ENCODE results near the gene LPP. TPM values are rescaled to one million over a fixed set of nuclear protein-coding genes. Genes with fewer than 3 reads are reported as not detected.

Gene LPP
- total and polyA plus RNA-seq, 2 donors from 2014 or later, result 6.7 to 233 TPM

DNA sequence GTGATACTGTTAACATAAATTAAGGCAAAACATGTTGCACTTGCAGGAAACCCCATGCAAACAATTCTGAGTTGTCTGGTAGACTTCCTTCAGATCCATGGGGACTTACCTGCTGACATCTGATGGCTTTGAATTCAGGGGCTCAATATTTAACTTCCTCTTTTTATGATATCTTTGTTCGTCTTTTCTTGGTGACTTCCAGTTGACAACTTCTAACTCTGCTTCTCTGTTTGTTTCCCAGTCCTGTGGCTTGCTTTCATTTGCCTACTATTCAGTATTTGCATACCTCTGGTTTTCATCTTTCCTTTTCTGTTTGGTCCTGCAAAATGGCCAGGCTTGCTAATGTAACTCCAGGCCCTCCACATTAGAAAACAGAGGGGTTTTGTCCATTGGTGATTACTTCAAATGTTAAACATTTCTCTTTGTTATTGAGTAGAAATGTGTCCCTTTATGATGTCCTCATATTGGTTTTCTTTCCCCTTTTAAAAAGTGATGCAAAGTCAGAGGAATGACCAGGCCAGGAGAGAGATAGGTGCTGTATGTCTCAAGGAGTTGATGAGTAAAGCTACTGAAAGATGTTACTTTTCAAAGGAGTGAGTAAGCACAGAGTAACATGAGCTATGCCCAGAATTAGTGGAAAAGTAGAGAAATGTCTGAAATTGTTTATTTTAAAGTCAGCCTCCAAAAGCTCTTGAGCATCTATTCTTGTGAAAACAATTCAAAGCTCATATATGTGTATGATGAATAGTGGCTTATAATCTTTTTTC is 335.9 kb downstream of the LPP start:
- H3K36me3 ChIP-seq (ENCODE audit: control insufficient read depth in 2 of 3, insufficient read depth in 3 of 3, low read length in 3 of 3), result peaks cover 0 to 1% (median 0%) of the 10 kb centered on the region in 3 donors
- no peaks in the 10 kb centered on the region for H3K9me3 ChIP-seq (ENCODE audit: control insufficient read depth in 2 of 3, insufficient read depth in 1 of 3, low read length in 3 of 3)
- TF ChIP-seq, protein P1, sequence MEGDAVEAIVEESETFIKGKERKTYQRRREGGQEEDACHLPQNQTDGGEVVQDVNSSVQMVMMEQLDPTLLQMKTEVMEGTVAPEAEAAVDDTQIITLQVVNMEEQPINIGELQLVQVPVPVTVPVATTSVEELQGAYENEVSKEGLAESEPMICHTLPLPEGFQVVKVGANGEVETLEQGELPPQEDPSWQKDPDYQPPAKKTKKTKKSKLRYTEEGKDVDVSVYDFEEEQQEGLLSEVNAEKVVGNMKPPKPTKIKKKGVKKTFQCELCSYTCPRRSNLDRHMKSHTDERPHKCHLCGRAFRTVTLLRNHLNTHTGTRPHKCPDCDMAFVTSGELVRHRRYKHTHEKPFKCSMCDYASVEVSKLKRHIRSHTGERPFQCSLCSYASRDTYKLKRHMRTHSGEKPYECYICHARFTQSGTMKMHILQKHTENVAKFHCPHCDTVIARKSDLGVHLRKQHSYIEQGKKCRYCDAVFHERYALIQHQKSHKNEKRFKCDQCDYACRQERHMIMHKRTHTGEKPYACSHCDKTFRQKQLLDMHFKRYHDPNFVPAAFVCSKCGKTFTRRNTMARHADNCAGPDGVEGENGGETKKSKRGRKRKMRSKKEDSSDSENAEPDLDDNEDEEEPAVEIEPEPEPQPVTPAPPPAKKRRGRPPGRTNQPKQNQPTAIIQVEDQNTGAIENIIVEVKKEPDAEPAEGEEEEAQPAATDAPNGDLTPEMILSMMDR (IDR thresholded peaks at IDR 0.05; ENCODE audit: borderline replicate concordance, extremely low read depth, insufficient read depth), result no peak
- H3K4me3 ChIP-seq (ENCODE audit: low read length in 3 of 3), result no peak overlapping the region
- intact Hi-C loops (cut with DNase I), result no loop called here
- DNase-seq (no peak), FAIRE-seq (no peak)
- peaks cover 0 to 3% (median 0%) of the 10 kb centered on the region in 3 donors for H3K4me1 ChIP-seq (ENCODE audit: control insufficient read depth in 2 of 3, insufficient read depth in 2 of 3, low read depth in 1 of 3, low read length in 3 of 3)
- no peak overlapping the region for H3K9ac ChIP-seq (ENCODE audit: low read length in 3 of 3)
- H3K27me3 ChIP-seq (ENCODE audit: control insufficient read depth, insufficient read depth, low read length), result no peaks in the 10 kb centered on the region
- no peak overlapping the region for H3K27ac ChIP-seq (ENCODE audit: low read depth in 2 of 2, low read length in 2 of 2)

DNA sequence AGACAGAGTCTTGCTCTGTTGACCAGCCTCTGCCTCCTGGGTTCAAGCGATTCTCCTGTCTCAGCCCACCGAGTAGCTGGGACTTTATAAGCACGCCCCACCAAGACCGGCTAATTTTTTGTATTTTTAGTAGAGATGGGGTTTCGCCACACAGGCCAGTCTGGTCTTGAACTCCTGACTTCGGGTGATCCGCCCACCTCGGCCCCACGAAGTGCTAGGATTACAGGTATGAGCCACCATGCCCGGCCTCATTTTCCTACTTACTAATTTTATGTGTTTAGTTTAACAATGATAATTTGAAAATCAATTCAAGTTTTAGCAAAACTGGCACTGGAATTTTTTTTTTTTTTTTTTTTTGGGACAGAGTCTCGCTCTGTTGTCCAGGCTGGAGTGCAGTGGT is 336.5 kb downstream of the LPP start:
- DNase-seq (no peak), FAIRE-seq (no peak)
- intact Hi-C loops (cut with DNase I), result no loop called here
- Histone ChIP-seq H3K9ac (ENCODE audit: low read length in 3 of 3) (no peak overlapping the region), H3K4me1 (ENCODE audit: control insufficient read depth in 2 of 3, insufficient read depth in 2 of 3, low read depth in 1 of 3, low read length in 3 of 3) (peaks cover 0 to 3% (median 0%) of the 10 kb centered on the region in 3 donors), H3K27ac (ENCODE audit: low read depth in 2 of 2, low read length in 2 of 2) (no peak overlapping the region), H3K36me3 (ENCODE audit: control insufficient read depth in 2 of 3, insufficient read depth in 3 of 3, low read length in 3 of 3) (no peaks in the 10 kb centered on the region), H3K27me3 (ENCODE audit: control insufficient read depth, insufficient read depth, low read length) (no peaks in the 10 kb centered on the region), H3K9me3 (ENCODE audit: control insufficient read depth in 2 of 3, insufficient read depth in 1 of 3, low read length in 3 of 3) (no peaks in the 10 kb centered on the region), H3K4me3 (ENCODE audit: low read length in 3 of 3) (no peak overlapping the region)
- TF ChIP-seq, protein P1 (IDR thresholded peaks at IDR 0.05; ENCODE audit: borderline replicate concordance, extremely low read depth, insufficient read depth), result no peak

- Histone ChIP-seq H3K4me1 (ENCODE audit: control insufficient read depth in 2 of 3, insufficient read depth in 2 of 3, low read depth in 1 of 3, low read length in 3 of 3) (peaks cover 0 to 3% (median 0%) of the 10 kb centered on the region in 3 donors), H3K4me3 (ENCODE audit: low read length in 3 of 3) (no peak overlapping the region), H3K27ac (ENCODE audit: low read depth in 2 of 2, low read length in 2 of 2) (no peak overlapping the region), H3K36me3 (ENCODE audit: control insufficient read depth in 2 of 3, insufficient read depth in 3 of 3, low read length in 3 of 3) (no peaks in the 10 kb centered on the region), H3K27me3 (ENCODE audit: control insufficient read depth, insufficient read depth, low read length) (no peaks in the 10 kb centered on the region), H3K9ac (ENCODE audit: low read length in 3 of 3) (no peak overlapping the region), H3K9me3 (ENCODE audit: control insufficient read depth in 2 of 3, insufficient read depth in 1 of 3, low read length in 3 of 3) (no peaks in the 10 kb centered on the region)
- intact Hi-C loops (cut with DNase I), result no loop called here
- no peak for FAIRE-seq
- DNase-seq, result peak in 3 of 5 donors; percentile 28 to 54 (median 29)
- TF ChIP-seq, protein P1 (IDR thresholded peaks at IDR 0.05; ENCODE audit: borderline replicate concordance, extremely low read depth, insufficient read depth), result no peak
Measured at GRCh38 chr3:188491276-188491687, 337.3 kb downstream of the LPP start.

Measured in kidney (tissue), 14 donors.